ENCODE results near the gene CCDC88B.
"Not testable (repeated sequence)": the region's sequence is repeated elsewhere in the genome, so short reads cannot be mapped to it uniquely, and the experiment has no call there.

Gene CCDC88B

DNA sequence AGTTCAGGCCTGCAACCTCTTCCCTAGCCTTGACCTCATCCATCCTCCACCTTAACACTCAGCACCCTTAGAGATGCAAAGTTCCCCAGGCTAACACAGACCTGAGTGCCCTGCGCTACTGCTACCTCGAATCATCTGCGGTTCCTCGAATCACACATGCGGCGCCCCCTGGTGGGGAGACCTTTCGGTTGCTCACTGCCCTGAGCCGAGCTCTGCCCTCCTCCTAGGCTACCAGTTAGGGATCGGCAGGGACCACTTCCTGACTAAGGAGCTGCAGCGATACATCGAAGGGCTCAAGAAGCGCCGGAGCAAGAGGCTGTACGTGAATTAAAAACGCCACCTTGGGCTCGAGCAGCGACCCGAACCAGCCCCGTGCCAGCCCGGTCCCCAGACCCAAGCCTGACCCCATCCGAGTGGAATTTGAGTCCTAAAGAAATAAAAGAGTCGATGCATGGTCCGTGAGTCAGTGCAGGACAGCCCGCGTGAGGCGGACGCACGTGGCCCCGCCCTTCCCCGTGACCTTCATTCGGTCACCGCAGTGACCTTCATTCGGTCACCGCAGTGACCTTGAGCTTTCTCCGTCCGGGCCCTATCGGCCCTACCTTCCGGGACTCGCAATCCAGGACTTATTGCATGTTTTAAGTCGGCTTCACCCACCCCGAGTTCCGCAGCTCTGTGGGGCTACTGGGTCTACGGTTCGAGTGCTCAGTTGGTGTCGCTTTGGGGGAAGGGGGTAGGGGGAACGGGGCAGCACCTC, 35.5 kb upstream of the CCDC88B start:
- peak; percentile 90 to 98 for DNase-seq

DNA sequence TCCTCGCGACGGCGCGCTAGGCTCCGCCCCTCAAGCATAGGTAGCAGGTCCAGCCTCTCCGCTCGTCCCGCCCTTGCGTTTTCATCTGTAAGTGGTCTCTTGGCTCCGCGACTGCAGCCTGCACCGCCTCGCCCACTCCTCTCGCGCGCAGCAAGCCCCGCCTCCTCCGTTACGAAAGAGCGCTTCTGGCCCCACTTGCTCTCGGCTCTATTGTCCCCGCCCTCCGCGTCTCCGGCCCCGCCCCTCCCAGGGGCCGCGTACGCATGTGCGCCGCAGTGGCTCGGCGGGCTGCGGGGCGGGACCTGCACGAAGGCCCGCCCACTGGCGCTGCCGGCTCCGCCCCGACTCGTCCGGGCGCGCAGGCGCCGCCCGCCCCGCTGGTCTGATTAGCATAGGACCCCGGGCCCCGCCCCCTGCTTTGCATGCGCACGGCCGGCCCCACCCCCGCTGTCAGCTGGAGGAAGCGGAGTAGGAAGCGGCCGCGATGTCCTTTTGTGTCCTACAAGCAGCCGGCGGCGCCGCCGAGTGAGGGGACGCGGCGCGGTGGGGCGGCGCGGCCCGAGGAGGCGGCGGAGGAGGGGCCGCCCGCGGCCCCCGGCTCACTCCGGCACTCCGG, 34.8 kb upstream of the CCDC88B start, which contains the start of gene ESRRA:
ESRRA (plus strand) TSS at position 450 of the 616 bp plus-strand sequence. CDS start 1,656 bp downstream, outside the sequence.
- DNase-seq = peak; percentile 98 to 100

DNA sequence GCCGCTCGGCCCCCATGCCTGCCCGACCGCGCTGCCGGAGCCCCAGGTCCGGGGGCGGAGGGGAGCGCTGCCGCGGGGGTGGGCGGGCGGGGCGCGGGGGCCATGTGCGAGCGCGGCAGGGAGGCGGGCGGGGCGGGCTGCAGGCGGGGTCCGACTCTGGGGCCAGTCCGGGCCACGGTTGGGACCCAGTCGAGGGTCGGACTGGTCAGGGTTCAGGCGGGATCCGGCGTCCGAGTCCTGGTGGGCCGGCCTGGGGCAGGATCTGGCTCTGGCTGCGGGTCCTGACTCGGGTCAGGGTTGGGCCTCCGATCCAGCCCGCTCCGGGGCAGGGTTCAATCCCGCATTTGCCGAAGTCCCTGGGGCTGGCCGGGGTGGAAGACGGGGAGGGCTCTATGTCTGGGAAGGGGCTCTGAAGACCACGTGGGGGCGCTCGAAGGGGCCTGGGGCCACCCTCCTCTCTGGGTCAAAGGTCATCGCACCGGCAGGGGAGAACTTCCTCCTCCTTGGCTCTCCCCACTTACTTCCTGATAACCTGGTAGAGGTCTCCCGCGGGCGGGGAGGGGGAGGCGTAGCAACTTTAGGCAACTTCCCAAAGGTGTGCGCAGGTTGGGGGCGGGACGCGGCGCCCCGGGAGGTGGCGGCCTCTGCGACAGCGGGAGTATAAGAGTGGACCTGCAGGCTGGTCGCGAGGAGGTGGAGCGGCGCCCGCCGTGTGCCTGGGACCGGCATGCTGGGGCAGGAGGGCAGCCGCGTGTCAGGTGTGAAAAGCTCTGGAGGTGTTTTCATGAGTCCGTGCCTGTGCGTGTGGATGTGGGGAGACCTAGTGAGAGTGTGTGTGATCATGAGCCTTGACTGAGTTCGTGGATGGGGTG, 34.1 kb upstream of the CCDC88B start:
- DNase-seq = peak; percentile 74 to 76

DNA sequence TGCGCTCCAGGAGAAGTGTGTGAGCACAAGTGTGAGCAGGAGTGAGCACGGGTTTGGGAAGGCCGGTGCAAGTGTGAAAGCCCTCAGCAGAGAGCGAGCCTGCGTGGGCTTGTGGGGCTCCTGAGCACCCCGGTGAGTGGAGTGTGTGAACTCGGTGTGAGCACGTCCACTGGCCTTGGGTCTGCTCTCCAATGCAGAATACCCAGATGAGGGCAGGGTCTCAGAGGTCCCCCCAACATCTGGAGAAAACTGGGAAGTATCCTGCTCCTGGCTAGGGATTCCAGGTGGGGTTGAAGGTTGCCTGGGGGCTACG, 33.5 kb upstream of the CCDC88B start:
- DNase-seq = no peak

DNA sequence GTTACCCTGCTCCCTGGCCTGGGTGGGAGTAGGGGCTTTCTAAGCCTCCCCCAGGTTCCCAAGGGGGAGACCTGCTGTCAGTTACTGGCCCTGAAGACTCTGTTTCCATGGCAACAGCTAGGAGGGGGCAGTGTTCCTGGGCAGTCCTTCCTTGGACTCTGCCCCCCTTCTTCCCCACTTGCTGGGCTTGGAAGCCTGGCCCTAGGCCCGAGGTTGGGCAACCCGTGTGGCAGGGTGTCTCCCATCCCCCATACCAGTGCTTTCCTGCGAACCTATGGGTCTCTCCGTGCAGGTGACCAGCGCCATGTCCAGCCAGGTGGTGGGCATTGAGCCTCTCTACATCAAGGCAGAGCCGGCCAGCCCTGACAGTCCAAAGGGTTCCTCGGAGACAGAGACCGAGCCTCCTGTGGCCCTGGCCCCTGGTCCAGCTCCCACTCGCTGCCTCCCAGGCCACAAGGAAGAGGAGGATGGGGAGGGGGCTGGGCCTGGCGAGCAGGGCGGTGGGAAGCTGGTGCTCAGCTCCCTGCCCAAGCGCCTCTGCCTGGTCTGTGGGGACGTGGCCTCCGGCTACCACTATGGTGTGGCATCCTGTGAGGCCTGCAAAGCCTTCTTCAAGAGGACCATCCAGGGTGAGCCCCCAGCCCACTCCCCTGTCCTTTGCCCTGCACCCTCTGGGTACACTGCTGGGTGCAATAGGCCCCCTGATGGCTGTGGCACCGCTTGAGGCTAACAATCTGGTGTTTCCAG, 33.0 kb upstream of the CCDC88B start:
- DNase-seq = peak in 1 of 2 experiments; percentile 30

DNA sequence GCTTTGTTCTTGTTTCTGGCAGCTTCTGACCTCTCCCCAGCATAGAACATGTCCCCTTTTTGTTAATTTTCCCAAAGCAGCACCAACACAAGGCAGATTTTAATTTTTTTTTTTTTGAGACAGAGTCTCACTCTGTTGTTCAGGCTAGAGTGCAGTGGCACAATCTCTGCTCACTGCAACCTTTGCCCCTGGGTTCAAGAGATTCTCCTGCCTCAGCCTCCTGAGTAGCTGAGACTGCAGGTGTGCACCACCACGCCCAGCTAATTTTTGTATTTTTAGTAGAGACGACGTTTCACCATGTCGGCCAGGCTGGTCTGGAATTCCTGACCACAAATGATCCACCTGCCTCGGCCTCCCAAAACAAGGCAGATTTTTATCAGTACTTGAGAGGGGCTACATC, 32.2 kb upstream of the CCDC88B start:
- not testable (repeated sequence) for DNase-seq

DNA sequence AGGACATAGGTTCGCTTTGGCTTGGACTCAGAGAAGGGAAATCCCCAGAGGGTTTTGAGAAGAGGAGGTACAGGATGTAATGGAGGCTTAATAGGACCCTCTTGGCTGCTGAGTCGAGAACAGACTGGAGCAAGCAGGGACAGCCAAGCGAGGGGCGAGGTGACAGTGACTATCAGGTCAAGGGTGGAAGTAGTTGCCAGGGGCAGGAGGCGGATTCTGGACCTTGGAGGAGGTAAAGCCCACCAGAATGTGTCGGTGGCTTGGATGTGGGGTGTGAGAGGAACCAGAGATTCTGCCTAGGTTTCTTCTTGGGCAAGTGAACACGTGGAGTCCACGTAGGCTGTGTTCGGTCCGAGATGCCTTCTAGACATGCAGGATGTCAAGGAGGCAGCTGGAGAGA, 27.1 kb upstream of the CCDC88B start:
- no peak for DNase-seq

DNA sequence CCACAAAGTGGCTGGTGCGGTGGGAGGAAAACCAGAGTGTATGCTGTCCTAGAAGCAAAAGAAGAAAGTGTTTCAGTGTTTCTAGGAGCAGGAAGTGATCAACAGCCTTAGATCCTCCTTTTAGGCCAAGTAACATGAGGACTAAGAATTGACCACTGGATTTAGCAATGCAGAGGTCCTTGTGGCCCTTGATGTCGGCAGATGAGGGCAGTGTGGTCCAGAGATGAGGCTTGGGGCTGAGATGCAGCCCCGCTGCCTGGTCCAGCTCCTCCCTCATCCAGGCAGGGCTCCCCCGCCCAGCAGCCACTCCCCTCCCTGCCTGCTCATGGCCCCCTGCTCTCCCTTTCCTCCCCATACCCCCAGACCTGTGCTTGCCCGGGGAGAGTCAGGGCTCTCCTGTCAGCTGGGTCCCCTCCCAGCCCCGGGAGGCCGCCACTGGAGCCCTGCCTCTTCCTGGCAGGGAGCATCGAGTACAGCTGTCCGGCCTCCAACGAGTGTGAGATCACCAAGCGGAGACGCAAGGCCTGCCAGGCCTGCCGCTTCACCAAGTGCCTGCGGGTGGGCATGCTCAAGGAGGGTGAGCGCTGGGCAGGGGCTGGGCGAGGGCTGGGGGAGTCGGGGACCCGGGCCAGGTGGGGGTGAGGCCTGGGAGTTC, 26.4 kb upstream of the CCDC88B start:
- no peak for DNase-seq

DNA sequence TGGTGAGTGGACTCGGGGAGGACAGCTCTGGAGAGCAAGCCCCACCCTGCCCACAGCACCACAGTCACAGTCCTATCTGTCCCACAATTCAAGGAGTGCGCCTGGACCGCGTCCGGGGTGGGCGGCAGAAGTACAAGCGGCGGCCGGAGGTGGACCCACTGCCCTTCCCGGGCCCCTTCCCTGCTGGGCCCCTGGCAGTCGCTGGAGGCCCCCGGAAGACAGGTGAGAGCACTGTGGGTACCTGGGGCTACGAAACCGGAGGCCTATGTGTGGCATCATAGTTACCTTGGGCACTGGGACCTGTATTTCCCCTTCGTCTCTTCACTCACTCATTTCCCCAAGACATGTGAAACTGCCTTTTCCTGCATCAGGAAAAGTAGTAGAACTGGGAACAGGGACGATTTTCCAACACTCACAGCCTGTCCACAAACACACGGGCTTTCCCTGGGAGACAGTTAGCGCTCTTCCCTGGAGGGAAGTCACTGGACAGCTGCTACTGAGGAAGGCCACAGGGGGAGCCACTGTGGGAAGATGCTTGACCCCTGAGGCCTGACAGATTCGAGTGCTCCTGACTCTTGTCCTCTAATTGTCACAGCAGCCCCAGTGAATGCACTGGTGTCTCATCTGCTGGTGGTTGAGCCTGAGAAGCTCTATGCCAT, 25.7 kb upstream of the CCDC88B start:
- no peak for DNase-seq

DNA sequence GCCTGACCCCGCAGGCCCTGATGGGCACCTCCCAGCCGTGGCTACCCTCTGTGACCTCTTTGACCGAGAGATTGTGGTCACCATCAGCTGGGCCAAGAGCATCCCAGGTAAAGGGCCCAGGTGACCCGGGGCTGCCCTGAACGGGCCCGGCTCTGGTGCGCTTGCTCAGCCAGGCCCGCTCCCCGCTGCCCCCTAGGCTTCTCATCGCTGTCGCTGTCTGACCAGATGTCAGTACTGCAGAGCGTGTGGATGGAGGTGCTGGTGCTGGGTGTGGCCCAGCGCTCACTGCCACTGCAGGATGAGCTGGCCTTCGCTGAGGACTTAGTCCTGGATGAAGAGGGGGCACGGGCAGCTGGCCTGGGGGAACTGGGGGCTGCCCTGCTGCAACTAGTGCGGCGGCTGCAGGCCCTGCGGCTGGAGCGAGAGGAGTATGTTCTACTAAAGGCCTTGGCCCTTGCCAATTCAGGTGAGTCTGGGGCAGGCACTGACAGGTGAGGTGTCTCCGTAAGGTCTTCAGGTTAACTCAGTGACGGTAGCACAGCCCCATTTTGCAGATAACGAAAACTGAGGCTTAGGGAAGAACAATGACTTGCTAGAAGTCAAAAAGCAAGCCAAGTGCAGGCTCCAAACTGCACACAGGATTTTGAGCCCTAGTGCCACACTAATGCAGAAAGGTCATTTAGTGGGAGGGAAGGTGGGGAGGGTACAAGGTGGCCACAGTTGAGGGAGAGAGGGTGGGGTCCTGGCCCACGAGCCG, 25.0 kb upstream of the CCDC88B start:
- no peak for DNase-seq

DNA sequence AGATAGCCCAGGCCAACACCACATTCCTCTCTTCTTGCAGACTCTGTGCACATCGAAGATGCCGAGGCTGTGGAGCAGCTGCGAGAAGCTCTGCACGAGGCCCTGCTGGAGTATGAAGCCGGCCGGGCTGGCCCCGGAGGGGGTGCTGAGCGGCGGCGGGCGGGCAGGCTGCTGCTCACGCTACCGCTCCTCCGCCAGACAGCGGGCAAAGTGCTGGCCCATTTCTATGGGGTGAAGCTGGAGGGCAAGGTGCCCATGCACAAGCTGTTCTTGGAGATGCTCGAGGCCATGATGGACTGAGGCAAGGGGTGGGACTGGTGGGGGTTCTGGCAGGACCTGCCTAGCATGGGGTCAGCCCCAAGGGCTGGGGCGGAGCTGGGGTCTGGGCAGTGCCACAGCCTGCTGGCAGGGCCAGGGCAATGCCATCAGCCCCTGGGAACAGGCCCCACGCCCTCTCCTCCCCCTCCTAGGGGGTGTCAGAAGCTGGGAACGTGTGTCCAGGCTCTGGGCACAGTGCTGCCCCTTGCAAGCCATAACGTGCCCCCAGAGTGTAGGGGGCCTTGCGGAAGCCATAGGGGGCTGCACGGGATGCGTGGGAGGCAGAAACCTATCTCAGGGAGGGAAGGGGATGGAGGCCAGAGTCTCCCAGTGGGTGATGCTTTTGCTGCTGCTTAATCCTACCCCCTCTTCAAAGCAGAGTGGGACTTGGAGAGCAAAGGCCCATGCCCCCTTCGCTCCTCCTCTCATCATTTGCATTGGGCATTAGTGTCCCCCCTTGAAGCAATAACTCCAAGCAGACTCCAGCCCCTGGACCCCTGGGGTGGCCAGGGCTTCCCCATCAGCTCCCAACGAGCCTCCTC, 24.1 kb upstream of the CCDC88B start:
- DNase-seq = not testable (repeated sequence)

DNA sequence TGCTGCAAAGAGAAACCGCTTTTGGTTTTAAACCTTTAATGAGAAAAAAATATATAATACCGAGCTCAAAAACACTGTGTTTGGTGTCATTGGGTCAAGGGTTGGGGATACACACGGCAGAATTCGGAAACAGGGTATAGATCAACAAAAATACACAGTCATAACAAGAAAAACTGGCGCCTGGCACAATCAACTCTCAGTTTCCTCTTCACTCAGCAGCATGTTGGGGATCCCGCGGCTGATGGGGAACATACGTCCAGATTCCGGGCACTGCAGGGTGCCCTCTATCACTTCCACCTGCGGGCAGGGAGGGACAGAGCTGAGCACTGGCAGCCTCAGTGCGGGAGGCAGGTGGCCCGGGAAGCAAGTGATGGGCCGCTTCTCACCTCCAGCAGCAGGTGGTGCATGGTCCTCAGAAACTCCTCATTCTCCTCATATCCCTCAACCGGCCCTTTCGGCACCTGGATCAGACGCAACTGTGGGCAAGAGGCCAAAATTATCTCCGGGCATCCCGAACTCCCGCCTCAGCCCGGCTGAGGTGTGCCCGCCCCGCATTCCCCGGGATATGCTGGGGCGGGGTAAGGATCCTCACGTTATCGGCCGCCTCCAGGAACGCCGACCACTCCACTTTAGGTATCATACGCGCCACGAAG, 23.2 kb upstream of the CCDC88B start:
- peak; percentile 52 to 62 for DNase-seq

DNA sequence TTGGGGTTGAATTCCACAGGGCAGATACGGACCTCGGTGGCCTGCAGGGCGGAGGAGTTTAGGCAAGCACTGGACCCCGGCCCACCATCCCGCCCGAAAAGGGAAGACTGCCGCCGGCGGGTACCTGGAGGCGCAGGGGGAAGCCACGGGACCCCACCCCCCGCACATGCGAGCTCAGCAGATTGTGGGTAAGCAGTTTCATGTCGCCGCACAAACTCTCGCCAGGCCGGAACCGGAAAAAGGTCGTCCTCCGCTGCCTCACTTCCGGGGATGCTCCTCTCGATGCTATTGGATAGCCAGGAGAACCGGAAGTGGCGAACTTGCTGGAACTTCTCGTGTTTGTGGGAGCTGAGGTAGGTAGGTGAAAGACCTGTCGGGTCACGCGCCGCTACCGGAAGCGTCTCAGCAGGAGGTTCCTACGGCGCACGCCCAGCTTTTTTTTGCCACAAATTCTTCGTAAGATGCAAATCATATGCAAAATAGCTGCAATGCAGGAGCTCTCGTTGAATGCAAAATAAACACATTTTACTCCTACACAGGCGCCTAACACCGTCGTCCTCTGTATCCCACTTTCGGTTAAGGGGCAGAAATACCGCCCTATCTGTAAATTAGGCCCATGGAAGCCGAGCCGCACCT, 22.6 kb upstream of the CCDC88B start, which contains the start of gene TRMT112:
TRMT112 (minus strand) TSS at position 235 of the 636 bp plus-strand sequence; CDS start at position 202, 33 bp downstream.
- peak; percentile 100 for DNase-seq

DNA sequence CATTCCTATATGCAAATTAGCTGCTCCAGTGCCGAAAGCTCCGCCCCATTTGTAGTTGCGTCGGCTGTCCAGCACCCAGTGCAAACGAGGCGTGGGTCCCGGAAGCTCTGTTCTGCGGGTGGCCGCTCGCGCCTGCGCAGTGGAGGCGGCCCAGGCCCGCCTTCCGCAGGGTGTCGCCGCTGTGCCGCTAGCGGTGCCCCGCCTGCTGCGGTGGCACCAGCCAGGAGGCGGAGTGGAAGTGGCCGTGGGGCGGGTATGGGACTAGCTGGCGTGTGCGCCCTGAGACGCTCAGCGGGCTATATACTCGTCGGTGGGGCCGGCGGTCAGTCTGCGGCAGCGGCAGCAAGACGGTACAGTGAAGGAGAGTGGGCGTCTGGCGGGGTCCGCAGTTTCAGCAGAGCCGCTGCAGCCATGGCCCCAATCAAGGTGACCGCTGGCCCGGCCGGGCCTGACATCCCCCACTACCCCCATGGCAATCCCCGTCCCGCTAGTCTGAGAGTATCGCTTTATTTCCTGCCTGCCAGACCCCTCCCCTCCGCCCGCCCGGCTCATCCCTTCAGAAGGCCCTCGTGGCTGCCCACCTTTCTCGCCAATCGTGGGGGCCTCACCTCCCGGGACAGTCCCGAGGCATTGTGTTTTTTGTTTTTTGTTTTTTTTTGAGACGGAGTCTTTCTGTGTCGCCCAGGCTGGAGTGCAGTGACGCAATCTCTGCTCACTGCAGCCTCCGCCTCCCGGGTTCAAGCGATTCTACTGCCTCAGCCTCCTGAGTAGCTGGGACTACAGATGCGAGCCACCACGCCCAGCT, 21.8 kb upstream of the CCDC88B start, which contains the start of gene PRDX5:
PRDX5 (plus strand) TSS at position 161 of the 805 bp plus-strand sequence; CDS start at position 256, 95 bp downstream.
- peak; percentile 98 to 99 for DNase-seq

DNA sequence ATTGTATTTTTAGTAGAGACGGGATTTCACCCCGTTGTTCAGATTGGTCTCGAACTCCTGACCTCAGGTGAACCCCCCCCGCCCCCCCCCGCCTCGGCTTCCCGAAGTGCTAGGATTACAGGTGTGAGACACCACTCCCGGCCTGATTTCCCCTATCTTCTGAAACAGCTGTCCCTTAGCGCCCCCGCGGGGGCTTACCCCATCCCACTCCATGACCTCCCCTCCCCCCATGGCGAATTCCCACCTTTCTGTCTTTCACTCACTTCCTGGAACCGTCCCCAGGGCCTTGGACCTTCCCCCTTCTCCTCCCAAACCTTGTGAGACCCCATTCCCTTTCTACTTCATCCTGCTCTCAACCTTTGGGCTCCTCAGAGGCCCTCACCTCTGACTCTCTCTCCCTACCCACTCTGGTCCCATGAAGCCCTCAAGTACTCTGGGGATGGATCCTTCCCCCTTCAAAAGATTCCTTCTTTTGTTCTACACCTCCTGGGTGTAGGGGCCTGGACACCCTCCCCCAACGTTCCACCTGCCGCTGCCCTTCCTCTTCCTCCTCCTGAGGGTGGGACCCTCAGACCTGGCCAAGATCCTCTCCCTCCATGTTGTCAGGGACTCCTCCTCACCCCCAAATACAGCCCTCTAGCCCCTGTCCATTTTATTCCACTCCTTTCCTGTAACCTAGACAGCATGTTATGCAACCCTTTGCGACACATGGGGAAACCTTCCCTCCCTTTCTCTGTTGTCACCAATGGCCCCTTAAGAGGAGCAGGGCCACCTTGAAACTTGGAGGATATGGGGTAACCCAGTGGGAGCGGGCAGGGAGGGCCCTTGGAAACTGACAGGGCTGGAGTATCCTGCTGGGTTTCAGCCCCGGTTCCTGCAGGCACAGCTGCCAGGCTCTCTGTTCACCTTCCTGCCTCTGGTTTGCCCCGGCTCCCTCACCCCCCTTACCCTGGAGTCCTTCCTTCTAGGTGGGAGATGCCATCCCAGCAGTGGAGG, 20.9 kb upstream of the CCDC88B start:
- DNase-seq = no peak

DNA sequence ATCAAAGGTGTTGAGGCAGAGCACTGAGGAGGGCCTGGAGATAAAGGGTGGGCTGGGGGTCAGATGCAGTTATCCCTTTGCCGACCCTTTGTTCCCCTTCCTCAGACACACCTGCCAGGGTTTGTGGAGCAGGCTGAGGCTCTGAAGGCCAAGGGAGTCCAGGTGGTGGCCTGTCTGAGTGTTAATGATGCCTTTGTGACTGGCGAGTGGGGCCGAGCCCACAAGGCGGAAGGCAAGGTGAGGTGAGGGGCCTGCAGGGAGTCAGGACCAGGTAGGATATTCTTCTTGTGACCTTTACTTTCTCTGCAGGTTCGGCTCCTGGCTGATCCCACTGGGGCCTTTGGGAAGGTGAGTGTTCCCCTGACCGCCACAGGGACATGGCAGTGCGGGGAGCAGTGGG, 19.4 kb upstream of the CCDC88B start:
- no peak for DNase-seq
